ENCODE results near the gene POLR3E.

DNA sequence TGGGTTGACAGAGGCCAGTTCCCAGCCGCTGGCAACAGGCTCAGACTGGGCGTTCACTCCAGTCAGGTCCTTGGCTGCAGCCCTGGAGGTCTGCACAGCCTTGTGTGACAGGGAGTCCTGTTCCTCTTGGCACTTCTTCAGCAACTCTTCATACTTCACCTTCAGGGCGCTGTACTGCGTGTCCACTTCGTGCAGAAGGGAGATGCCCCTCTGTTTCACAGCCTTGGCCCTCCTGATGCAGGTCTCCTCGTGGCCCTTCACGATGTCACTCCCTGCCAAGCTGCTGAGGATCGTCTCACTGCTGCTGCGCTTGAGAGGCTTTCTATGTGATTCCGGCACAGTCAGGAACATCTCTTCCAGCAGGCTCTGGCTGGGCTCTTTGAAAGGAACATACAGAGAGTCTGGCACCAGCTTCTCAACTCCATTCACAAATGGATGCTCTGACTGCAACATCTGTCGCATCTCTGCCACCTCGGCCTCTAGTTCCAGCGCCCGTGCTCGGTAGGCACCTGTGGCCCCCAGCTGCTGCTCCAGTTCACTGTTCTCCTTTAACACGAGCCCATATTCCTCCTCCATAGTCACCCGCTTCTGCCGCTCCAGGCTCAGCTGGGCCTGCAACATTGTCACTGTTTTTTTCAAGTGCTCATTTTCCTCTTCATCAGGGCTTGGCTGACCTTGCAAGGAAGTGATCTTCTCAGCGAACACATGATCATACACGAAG, 50.1 kb downstream of the POLR3E start:
- TF ChIP-seq POLR2AphosphoS5 (IDR thresholded peaks at IDR 0.05; ENCODE audit: low read depth, low read length): no peak
- TF ChIP-seq TAF1 (IDR thresholded peaks at IDR 0.05; ENCODE audit: borderline replicate concordance, low read depth, low read length): no peak
- TF ChIP-seq POLR2A (IDR thresholded peaks at IDR 0.05; ENCODE audit: low read depth, low read length): no peak

All from GM12892 (cell line).